HCT116 (cell line): Measurements from ENCODE around the gene STAG3. TPM values are rescaled to one million over a fixed set of nuclear protein-coding genes. Genes with fewer than 3 reads are reported as not detected.

Source experiments
- ATAC-seq: fragments of 200-7000 bp; cut with Tn5 transposase; 2 replicates; pipeline ENCODE4 v1.9.1; 2020; ENCODE audit warnings: mild to moderate bottlenecking, moderate library complexity
- BruUV-seq: library from RNA; stranded (reverse); fragments of 400-500 nt; replicated peaks from 2 replicates; lab custom pipeline; 2021; lab: Mats Ljungman, UMichigan
- CTCF ChIA-PET: fragments of 300-600 bp; sonication (Branson Sonifier 250); formaldehyde crosslinking; loops from one replicate; lab custom pipeline; 2021; ENCODE audit warnings: antibody characterized with exemption; lab: Charles Lee
- POLR2A ChIA-PET: fragments of 300-600, 350-600 bp; sonication (Branson Sonifier 250); formaldehyde crosslinking; loops from one replicate; lab custom pipeline; 2021; ENCODE audit warnings: antibody characterized with exemption; lab: Charles Lee
- RAD21 ChIA-PET, 2 experiments: fragments of 300-600 bp; sonication (Branson Sonifier 250); formaldehyde crosslinking; loops; one replicate each; lab custom pipeline; 2023; ENCODE audit warnings: low total read pairs in 2 of 2; ENCODE audit not compliant: uncharacterized antibody in 2 of 2, unreplicated experiment in 2 of 2, low non-redundant PET in 1 of 2; lab: Charles Lee
- DNase-seq: peaks from one replicate; pipeline ENCODE4 v3.0.0-alpha.2; 2010; ENCODE audit warnings: low read depth, low spot score
- H2AFZ ChIP-seq: fragments of 200-600 bp; shearing (Covaris generic), sonication (generic); 2 replicates; pipeline ENCODE4 v1.6.1; 2017; ENCODE audit warnings: low read depth, mixed run types, mixed read lengths, antibody characterized with exemption, low read length; ENCODE audit not compliant: poor library complexity, severe bottlenecking
- H3K27ac ChIP-seq: 2 replicates; pipeline ENCODE4 v1.5.1; 2012; ENCODE audit warnings: low read depth, low read length
- H3K27me3 ChIP-seq: fragments of 200-600 bp; sonication (generic); 2 replicates; pipeline ENCODE4 v1.6.1; 2016; ENCODE audit warnings: mixed run types, low read length, mixed read lengths; ENCODE audit not compliant: insufficient read depth
- H3K36me3 ChIP-seq, 2 experiments: fragments of 200-500 bp in 1 of 2; fragments of 200-600 bp in 1 of 2; sonication (Bioruptor generic) in 1 of 2; sonication (generic) in 1 of 2; 2 replicates each; pipeline versions ENCODE4 v1.5.1 to v1.6.1; 2014 to 2016; ENCODE audit warnings: low read length in 2 of 2, inconsistent platforms in 1 of 2, mixed read lengths in 1 of 2, mixed run types in 1 of 2; ENCODE audit not compliant: insufficient read depth in 2 of 2, control insufficient read depth in 1 of 2
- H3K4me1 ChIP-seq, 2 experiments: fragments of 200-600 bp in 1 of 2; sonication (generic) in 1 of 2; 2 replicates each; pipeline versions ENCODE4 v1.5.1 to v1.6.1; 2012 to 2017; ENCODE audit warnings: low read length in 2 of 2, inconsistent platforms in 1 of 2, mild to moderate bottlenecking in 1 of 2, mixed read lengths in 1 of 2, mixed run types in 1 of 2, moderate library complexity in 1 of 2; ENCODE audit not compliant: insufficient read depth in 2 of 2, control insufficient read depth in 1 of 2
- H3K4me2 ChIP-seq: fragments of 200-600 bp; sonication (generic); 2 replicates; pipeline ENCODE4 v1.6.1; 2017; ENCODE audit warnings: mixed run types, low read length, mixed read lengths
- H3K4me3 ChIP-seq, 2 experiments: fragments of 200-600 bp in 1 of 2; sonication (generic) in 1 of 2; replicated peaks in 1 of 2; 2 replicates each; pipeline ENCODE4 v1.5.1; 2011 to 2016; ENCODE audit warnings: low read length in 2 of 2, control low read depth in 1 of 2, low read depth in 1 of 2, mild to moderate bottlenecking in 1 of 2, mixed read lengths in 1 of 2, mixed run types in 1 of 2
- H3K79me2 ChIP-seq: fragments of 200-600 bp; sonication (generic); 2 replicates; pipeline ENCODE4 v1.6.1; 2017; ENCODE audit warnings: mild to moderate bottlenecking, mixed run types, low read length, moderate library complexity, mixed read lengths; ENCODE audit not compliant: insufficient read depth
- H3K9ac ChIP-seq: fragments of 200-600 bp; sonication (generic); 2 replicates; pipeline ENCODE4 v1.6.1; 2016; ENCODE audit warnings: low read length, mixed read lengths
- H3K9me2 ChIP-seq: fragments of 200-600 bp; sonication (generic), shearing (Covaris generic); 2 replicates; pipeline ENCODE4 v1.6.1; 2017; ENCODE audit warnings: mixed run types, mild to moderate bottlenecking, moderate library complexity; ENCODE audit not compliant: insufficient read depth
- H3K9me3 ChIP-seq, 2 experiments: fragments of 200-500 bp in 1 of 2; fragments of 200-600 bp in 1 of 2; sonication (Bioruptor generic) in 1 of 2; sonication (generic) in 1 of 2; 2 replicates each; pipeline ENCODE4 v1.6.1; 2014 to 2017; ENCODE audit warnings: low read length in 2 of 2, mixed read lengths in 2 of 2, inconsistent platforms in 1 of 2, low read depth in 1 of 2, mild to moderate bottlenecking in 1 of 2, mixed run types in 1 of 2, moderate library complexity in 1 of 2; ENCODE audit not compliant: control insufficient read depth in 1 of 2, insufficient read depth in 1 of 2
- H4K20me1 ChIP-seq: fragments of 200-600 bp; sonication (generic), shearing (Covaris generic); 2 replicates; pipeline ENCODE4 v1.6.1; 2017; ENCODE audit warnings: mixed run types, mild to moderate bottlenecking, moderate library complexity; ENCODE audit not compliant: insufficient read depth
- CEBPB ChIP-seq: IDR thresholded peaks from 2 replicates; pipeline ENCODE4 v1.6.1; 2012; ENCODE audit warnings: low read depth
- EGR1 ChIP-seq: IDR thresholded peaks from 2 replicates; pipeline ENCODE4 v1.6.1; 2012; ENCODE audit warnings: low read depth
- ELF1 ChIP-seq: IDR thresholded peaks from 2 replicates; pipeline ENCODE4 v1.6.1; 2012; ENCODE audit warnings: low read depth, borderline replicate concordance
- EZH2 ChIP-seq: fragments of 200-600 bp; sonication (generic); IDR thresholded peaks from 2 replicates; pipeline ENCODE4 v1.6.1; 2017; ENCODE audit warnings: antibody characterized with exemption, mixed run types
- EZH2phosphoT487 ChIP-seq: fragments of 200-600 bp; IDR thresholded peaks from 2 replicates; pipeline ENCODE4 v1.6.1; 2018; ENCODE audit warnings: antibody characterized with exemption, borderline replicate concordance
- JUND ChIP-seq: IDR thresholded peaks from 2 replicates; pipeline ENCODE4 v1.6.1; 2012
- POLR2A ChIP-seq: IDR thresholded peaks from 2 replicates; pipeline ENCODE4 v1.7.0; 2011; ENCODE audit warnings: borderline replicate concordance; ENCODE audit not compliant: insufficient read depth, insufficient read length; ENCODE audit errors: extremely low read depth
- RAD21 ChIP-seq: IDR thresholded peaks from 2 replicates; pipeline ENCODE4 v1.6.1; 2012; ENCODE audit warnings: low read depth, mild to moderate bottlenecking
- SIN3A ChIP-seq: IDR thresholded peaks from 2 replicates; pipeline ENCODE4 v1.6.1; 2012; ENCODE audit warnings: low read depth
- TCF7L2 ChIP-seq: IDR thresholded peaks from 2 replicates; pipeline ENCODE4 v1.7.0; 2011; ENCODE audit warnings: borderline replicate concordance, inconsistent platforms; ENCODE audit not compliant: insufficient read depth, insufficient read length; ENCODE audit errors: extremely low read depth
- YY1 ChIP-seq: IDR thresholded peaks from 2 replicates; pipeline ENCODE4 v1.6.1; 2011; ENCODE audit warnings: low read length, low read depth, moderate library complexity, mild to moderate bottlenecking; ENCODE audit not compliant: insufficient replicate concordance; ENCODE audit errors: extremely low read depth
- ZFX ChIP-seq: fragments of 450-650 bp; IDR thresholded peaks from 2 replicates; pipeline ENCODE4 v1.6.1; 2017
- intact Hi-C: fragments of 100-400 bp; cut with micrococcal nuclease; formaldehyde crosslinking; loops from 2 replicates; pipeline ENCODE4 v1.10.0; 2022
- total RNA-seq: library from RNA; stranded (reverse); gene quantifications from one replicate; pipeline ENCODE4 v1.2.1, GENCODE V29; 2021; ENCODE audit not compliant: unreplicated experiment
- TF ChIP-seq, protein P1 (sequence below): IDR thresholded peaks from 2 replicates; pipeline ENCODE4 v1.6.1; 2012; ENCODE audit warnings: low read depth
- TF ChIP-seq, protein P2 (sequence below): IDR thresholded peaks from 2 replicates; pipeline ENCODE4 v1.6.1; 2012
- TF ChIP-seq, protein P3 (sequence below): IDR thresholded peaks from 2 replicates; pipeline ENCODE4 v1.6.1; 2011; ENCODE audit warnings: mild to moderate bottlenecking, low read length, moderate library complexity; ENCODE audit not compliant: insufficient replicate concordance; ENCODE audit errors: extremely low read depth

The STAG3 gene
- total RNA-seq, 1 experiment from 2014 or later: 1.2 TPM

DNA sequence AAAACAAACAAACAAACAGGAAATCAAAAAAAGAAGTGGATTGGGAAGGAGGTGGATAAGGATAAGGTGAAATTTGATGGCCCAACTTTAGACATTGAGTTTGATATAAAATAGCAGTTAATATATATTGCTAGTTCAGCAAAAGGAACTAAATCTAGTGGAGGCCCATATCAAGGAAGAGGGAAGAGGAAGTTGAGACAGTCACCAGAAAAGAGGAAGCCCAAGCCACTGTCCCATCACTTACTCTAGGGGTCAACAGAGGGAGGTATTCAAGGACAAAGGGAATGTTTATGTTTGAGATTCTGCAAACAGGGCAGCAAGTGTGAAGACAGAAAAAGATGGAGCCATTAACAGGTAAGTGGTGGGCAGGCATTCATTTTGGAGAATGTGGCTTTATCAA is 25.3 kb upstream of the STAG3 start:
- ATAC-seq (no peak), DNase-seq (no peak)
- no peak overlapping the region for H2AFZ ChIP-seq
- intact Hi-C loops: no loop called here
- no peaks in the 10 kb centered on the region for H3K9me3 ChIP-seq
- H3K9me2 ChIP-seq: no peaks in the 10 kb centered on the region
- no TSS peak for BruUV-seq
- peaks cover 36% of the 10 kb centered on the region for H3K79me2 ChIP-seq
- no peak overlapping the region for H3K4me3 ChIP-seq
- H4K20me1 ChIP-seq: no peaks in the 10 kb centered on the region
- ChIA-PET POLR2A (no interaction called here), RAD21 (no interaction called here), CTCF (no interaction called here)
- H3K4me1 ChIP-seq: peaks cover 13 to 30% of the 10 kb centered on the region in 2 experiments
- TF ChIP-seq RAD21: no peak
- no peak overlapping the region for H3K27ac ChIP-seq
- no peaks in the 10 kb centered on the region for H3K27me3 ChIP-seq
- peaks cover 14 to 16% of the 10 kb centered on the region in 2 experiments; a peak in 3 of 4 replicates for H3K36me3 ChIP-seq
- no peak overlapping the region for H3K9ac ChIP-seq
- no peak overlapping the region for H3K4me2 ChIP-seq

DNA sequence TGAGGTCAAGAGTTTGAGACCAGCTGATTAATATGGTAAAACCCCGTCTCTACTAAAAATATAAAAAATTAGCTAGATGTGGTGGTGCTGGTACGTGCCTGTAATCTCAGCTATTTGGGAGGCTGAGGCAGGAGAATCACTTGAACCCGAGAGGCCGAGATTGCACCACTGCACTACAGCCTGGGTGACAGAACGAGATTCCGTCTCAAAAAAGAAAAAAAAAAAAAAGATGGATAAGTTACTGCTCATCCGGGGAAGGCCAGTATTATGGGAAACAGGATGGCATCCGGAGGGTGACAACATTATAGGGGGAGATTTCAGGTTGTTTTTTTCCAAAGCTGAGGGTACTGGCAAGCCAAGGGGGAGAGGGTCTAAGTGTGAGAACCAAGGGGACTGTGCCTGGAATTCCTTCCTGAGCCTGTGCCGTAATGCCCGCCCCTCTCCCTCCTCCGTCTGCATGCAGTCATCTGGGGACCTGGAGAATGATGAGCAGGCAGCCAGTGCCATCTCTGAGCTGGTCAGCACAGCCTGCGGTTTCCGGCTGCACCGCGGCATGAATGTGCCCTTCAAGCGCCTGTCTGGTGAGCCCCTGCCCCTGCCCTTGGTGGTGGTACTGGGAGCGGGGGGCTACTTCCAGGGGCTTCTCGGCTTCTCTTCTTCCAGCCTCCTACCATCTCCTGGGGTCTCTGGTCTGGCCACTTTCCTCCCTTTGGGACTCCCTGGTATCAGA is 24.6 kb upstream of the STAG3 start:
- Histone ChIP-seq H3K4me2 (no peak overlapping the region), H3K9me2 (no peaks in the 10 kb centered on the region), H3K9me3 (no peaks in the 10 kb centered on the region), H3K79me2 (peaks cover 43% of the 10 kb centered on the region), H3K4me1 (peaks cover 14 to 31% of the 10 kb centered on the region in 2 experiments), H2AFZ (no peak overlapping the region), H3K27me3 (no peaks in the 10 kb centered on the region), H3K4me3 (no peak overlapping the region), H3K27ac (no peak overlapping the region), H4K20me1 (no peaks in the 10 kb centered on the region), H3K36me3 (peaks cover 14 to 16% of the 10 kb centered on the region in 2 experiments; a peak in 3 of 4 replicates), H3K9ac (no peak overlapping the region)
- POLR2A ChIA-PET: no interaction called here
- TF ChIP-seq RAD21 (no peak), EZH2 (no peak), POLR2A (no peak), ZFX (no peak), JUND (no peak), CEBPB (no peak), SIN3A (no peak), ELF1 (no peak), EZH2phosphoT487 (no peak), EGR1 (no peak), YY1 (no peak), TCF7L2 (no peak)
- TF ChIP-seq, protein P1, sequence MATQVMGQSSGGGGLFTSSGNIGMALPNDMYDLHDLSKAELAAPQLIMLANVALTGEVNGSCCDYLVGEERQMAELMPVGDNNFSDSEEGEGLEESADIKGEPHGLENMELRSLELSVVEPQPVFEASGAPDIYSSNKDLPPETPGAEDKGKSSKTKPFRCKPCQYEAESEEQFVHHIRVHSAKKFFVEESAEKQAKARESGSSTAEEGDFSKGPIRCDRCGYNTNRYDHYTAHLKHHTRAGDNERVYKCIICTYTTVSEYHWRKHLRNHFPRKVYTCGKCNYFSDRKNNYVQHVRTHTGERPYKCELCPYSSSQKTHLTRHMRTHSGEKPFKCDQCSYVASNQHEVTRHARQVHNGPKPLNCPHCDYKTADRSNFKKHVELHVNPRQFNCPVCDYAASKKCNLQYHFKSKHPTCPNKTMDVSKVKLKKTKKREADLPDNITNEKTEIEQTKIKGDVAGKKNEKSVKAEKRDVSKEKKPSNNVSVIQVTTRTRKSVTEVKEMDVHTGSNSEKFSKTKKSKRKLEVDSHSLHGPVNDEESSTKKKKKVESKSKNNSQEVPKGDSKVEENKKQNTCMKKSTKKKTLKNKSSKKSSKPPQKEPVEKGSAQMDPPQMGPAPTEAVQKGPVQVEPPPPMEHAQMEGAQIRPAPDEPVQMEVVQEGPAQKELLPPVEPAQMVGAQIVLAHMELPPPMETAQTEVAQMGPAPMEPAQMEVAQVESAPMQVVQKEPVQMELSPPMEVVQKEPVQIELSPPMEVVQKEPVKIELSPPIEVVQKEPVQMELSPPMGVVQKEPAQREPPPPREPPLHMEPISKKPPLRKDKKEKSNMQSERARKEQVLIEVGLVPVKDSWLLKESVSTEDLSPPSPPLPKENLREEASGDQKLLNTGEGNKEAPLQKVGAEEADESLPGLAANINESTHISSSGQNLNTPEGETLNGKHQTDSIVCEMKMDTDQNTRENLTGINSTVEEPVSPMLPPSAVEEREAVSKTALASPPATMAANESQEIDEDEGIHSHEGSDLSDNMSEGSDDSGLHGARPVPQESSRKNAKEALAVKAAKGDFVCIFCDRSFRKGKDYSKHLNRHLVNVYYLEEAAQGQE: no peak
- TF ChIP-seq, protein P2, sequence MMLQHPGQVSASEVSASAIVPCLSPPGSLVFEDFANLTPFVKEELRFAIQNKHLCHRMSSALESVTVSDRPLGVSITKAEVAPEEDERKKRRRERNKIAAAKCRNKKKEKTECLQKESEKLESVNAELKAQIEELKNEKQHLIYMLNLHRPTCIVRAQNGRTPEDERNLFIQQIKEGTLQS: no peak
- TF ChIP-seq, protein P3, sequence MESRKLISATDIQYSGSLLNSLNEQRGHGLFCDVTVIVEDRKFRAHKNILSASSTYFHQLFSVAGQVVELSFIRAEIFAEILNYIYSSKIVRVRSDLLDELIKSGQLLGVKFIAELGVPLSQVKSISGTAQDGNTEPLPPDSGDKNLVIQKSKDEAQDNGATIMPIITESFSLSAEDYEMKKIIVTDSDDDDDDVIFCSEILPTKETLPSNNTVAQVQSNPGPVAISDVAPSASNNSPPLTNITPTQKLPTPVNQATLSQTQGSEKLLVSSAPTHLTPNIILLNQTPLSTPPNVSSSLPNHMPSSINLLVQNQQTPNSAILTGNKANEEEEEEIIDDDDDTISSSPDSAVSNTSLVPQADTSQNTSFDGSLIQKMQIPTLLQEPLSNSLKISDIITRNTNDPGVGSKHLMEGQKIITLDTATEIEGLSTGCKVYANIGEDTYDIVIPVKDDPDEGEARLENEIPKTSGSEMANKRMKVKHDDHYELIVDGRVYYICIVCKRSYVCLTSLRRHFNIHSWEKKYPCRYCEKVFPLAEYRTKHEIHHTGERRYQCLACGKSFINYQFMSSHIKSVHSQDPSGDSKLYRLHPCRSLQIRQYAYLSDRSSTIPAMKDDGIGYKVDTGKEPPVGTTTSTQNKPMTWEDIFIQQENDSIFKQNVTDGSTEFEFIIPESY: no peak
- CTCF ChIA-PET: no interaction called here
- BruUV-seq: no TSS peak
- intact Hi-C loops: no loop called here
- ATAC-seq (no peak), DNase-seq (no peak)
- RAD21 ChIA-PET: no interaction called here
